Measurements from ENCODE around the gene TTLL11. TPM values are rescaled to one million over a fixed set of nuclear protein-coding genes. Genes with fewer than 3 reads are reported as not detected.

Gene TTLL11, protein sequence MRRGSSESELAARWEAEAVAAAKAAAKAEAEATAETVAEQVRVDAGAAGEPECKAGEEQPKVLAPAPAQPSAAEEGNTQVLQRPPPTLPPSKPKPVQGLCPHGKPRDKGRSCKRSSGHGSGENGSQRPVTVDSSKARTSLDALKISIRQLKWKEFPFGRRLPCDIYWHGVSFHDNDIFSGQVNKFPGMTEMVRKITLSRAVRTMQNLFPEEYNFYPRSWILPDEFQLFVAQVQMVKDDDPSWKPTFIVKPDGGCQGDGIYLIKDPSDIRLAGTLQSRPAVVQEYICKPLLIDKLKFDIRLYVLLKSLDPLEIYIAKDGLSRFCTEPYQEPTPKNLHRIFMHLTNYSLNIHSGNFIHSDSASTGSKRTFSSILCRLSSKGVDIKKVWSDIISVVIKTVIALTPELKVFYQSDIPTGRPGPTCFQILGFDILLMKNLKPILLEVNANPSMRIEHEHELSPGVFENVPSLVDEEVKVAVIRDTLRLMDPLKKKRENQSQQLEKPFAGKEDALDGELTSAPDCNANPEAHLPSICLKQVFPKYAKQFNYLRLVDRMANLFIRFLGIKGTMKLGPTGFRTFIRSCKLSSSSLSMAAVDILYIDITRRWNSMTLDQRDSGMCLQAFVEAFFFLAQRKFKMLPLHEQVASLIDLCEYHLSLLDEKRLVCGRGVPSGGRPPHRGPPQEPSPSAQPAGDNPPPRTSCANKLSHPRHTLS
- 0.75 and 0.84 TPM in 2 replicates for total RNA-seq (ENCODE audit: low replicate concordance)

DNA sequence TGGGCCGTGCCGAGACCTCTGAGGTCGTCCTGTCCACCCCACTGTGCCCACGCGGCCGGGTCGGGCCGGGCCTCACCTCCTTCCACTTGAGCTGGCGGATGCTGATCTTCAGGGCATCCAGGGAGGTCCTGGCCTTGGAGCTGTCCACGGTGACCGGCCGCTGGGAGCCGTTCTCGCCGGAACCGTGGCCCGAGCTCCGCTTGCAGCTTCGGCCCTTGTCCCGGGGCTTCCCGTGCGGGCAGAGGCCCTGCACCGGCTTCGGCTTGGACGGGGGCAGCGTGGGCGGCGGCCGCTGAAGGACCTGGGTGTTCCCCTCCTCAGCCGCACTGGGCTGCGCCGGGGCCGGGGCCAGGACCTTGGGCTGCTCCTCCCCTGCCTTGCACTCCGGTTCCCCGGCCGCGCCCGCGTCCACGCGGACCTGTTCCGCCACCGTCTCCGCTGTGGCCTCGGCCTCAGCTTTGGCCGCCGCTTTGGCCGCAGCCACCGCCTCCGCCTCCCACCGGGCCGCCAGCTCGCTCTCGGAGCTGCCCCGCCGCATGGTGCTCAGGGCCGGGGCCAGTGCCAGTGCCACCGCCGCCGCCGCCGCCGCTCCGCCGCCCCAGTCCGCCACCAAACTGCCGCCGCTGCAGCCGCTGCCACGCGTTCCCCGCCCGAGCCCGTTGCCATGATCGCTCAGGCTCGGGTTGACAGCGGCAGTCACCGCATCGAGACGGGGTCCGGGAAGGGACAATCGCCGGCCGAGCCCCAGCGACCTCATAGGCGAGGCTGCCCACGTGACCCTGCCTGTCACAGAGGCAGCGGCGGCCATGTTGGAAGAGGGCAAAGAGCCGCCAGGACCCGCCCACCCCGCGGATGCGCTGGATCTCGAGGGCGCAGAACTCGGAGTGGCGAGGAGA is at the start of gene TTLL11:
Gene TTLL11, minus strand, starts transcription at position 698 of the 896 bp plus-strand sequence. Its CDS starts 160 bp downstream, at position 538.
- H3K4me2 ChIP-seq: peak within 1 kb of the TSS; percentile 100
- Mint-ChIP-seq H3K4me3 (peak within 1 kb of the TSS; percentile 92), H3K9me3 (no peaks in the 10 kb centered on the region), H3K36me3 (no peaks in the 10 kb centered on the region), H3K27me3 (ENCODE audit: insufficient read depth, low read depth) (peaks cover 15% of the 10 kb centered on the region), H3K27ac (no peak within 1 kb of the TSS), H3K4me1 (peaks cover 16% of the 10 kb centered on the region)
- H3K27me3 ChIP-seq: peaks cover 66% of the 10 kb centered on the region
- no peak within 1 kb of the TSS for H3K9ac ChIP-seq
- H3K9me3 ChIP-seq (ENCODE audit: low read depth): no peaks in the 10 kb centered on the region
- H3K4me1 ChIP-seq: peaks cover 7% of the 10 kb centered on the region
- H3F3A ChIP-seq (ENCODE audit: low read depth): peaks cover 9% of the 10 kb centered on the region
- no peak for TF ChIP-seq EZH2 (IDR thresholded peaks at IDR 0.05)
- TF ChIP-seq EZH2phosphoT487 (IDR thresholded peaks at IDR 0.05): peak; percentile 31
- TF ChIP-seq, protein P1, sequence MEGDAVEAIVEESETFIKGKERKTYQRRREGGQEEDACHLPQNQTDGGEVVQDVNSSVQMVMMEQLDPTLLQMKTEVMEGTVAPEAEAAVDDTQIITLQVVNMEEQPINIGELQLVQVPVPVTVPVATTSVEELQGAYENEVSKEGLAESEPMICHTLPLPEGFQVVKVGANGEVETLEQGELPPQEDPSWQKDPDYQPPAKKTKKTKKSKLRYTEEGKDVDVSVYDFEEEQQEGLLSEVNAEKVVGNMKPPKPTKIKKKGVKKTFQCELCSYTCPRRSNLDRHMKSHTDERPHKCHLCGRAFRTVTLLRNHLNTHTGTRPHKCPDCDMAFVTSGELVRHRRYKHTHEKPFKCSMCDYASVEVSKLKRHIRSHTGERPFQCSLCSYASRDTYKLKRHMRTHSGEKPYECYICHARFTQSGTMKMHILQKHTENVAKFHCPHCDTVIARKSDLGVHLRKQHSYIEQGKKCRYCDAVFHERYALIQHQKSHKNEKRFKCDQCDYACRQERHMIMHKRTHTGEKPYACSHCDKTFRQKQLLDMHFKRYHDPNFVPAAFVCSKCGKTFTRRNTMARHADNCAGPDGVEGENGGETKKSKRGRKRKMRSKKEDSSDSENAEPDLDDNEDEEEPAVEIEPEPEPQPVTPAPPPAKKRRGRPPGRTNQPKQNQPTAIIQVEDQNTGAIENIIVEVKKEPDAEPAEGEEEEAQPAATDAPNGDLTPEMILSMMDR (IDR thresholded peaks at IDR 0.05): no peak
- peak within 1 kb of the TSS; percentile 74 for H3K4me3 ChIP-seq
- no peak within 1 kb of the TSS for H3K27ac ChIP-seq
- H2AFZ ChIP-seq (replicated peaks): peak within 1 kb of the TSS; percentile 90
- no peaks in the 10 kb centered on the region for H3K36me3 ChIP-seq
- peak; percentile 97 for DNase-seq (ENCODE audit: low spot score)
- peaks cover 5% of the 10 kb centered on the region for H4K20me1 ChIP-seq (ENCODE audit: low read depth)
- H3K79me2 ChIP-seq (ENCODE audit: low read depth): no peaks in the 10 kb centered on the region

DNA sequence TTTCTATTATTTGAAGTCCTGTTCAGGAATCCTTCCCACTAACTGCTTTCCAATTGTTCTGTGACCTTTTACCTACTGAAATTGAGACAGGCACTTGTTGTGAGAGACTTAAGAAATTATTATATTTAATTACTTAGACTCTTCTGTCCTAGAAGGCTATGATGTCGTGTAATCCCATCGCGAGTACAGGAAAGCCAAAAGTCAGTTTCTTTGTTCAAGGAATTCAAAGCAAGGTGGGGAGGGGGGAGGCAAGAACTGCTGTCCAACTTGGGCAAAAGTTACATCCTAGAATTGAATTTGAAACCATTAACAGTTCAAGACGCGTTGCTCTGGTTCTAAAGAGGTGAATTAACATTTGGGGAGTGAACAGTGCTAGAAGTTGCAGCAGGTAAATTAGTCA is 48.6 kb upstream of the TTLL11 start:
- TF ChIP-seq EZH2phosphoT487 (IDR thresholded peaks at IDR 0.05): no peak
- TF ChIP-seq, protein P1 (IDR thresholded peaks at IDR 0.05): no peak
- TF ChIP-seq EZH2 (IDR thresholded peaks at IDR 0.05): no peak
- Histone ChIP-seq H3K9me3 (ENCODE audit: low read depth) (no peaks in the 10 kb centered on the region), H3K79me2 (ENCODE audit: low read depth) (no peaks in the 10 kb centered on the region), H3K27me3 (peaks cover 39% of the 10 kb centered on the region), H3K27ac (no peak overlapping the region), H3K9ac (no peak overlapping the region), H3K4me2 (no peak overlapping the region), H3K4me1 (no peaks in the 10 kb centered on the region), H3K4me3 (no peak overlapping the region), H4K20me1 (ENCODE audit: low read depth) (peaks cover 2% of the 10 kb centered on the region), H2AFZ (replicated peaks) (no peak overlapping the region), H3F3A (ENCODE audit: low read depth) (no peaks in the 10 kb centered on the region), H3K36me3 (no peaks in the 10 kb centered on the region)
- no peak for DNase-seq (ENCODE audit: low spot score)
- Mint-ChIP-seq H3K27ac (peak overlapping the region; percentile 34), H3K36me3 (peaks cover 11% of the 10 kb centered on the region), H3K4me3 (no peak overlapping the region), H3K27me3 (ENCODE audit: insufficient read depth, low read depth) (peaks cover 2% of the 10 kb centered on the region), H3K9me3 (no peaks in the 10 kb centered on the region), H3K4me1 (peaks cover 3% of the 10 kb centered on the region)

DNA sequence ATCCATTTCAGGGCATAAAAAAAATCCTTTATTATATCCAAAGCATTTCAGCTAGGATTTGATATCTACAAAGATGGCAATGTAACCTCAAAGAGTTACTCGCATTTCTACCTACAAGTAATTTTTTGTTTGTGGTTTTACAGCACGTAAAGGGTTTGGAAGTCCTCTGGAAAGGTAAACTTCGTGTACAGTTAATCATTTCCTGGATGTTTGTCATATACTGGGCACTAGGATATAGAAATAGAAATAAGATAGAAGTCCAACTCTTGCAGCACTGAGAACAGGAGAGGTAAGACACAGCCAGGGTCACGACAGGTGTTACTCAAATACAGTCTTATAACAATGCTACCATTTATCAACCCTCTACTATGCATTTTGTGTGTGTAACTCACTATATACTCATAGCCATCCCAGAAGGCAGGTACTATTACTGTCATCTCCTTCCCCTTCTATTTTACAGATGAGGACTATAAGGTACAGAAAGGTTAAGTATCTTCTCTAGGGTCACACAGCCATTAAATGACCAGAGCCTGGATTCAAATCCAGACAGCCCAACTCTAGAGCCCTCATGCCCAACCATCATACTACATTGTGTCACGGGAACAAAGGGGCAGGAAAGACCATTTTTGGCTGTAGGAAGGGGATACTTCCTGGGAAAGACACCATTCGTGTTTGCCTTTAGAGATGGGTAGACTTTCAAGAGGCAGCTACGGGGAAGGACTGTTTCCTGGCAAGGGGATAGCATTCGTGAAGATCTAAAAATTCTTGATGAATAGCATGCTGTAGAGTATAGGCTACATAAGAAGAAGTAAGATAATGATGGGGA is 47.5 kb upstream of the TTLL11 start:
- no peak overlapping the region for H3K9ac ChIP-seq
- TF ChIP-seq EZH2 (IDR thresholded peaks at IDR 0.05): no peak
- TF ChIP-seq EZH2phosphoT487 (IDR thresholded peaks at IDR 0.05): no peak
- TF ChIP-seq, protein P1 (IDR thresholded peaks at IDR 0.05): no peak
- H3K4me3 Mint-ChIP-seq: no peak overlapping the region
- H3F3A ChIP-seq (ENCODE audit: low read depth): no peaks in the 10 kb centered on the region
- no peaks in the 10 kb centered on the region for H3K9me3 ChIP-seq (ENCODE audit: low read depth)
- H3K4me1 ChIP-seq: no peaks in the 10 kb centered on the region
- no peak overlapping the region for H3K4me2 ChIP-seq
- H3K36me3 ChIP-seq: no peaks in the 10 kb centered on the region
- H3K27ac ChIP-seq: no peak overlapping the region
- peaks cover 3% of the 10 kb centered on the region for H3K4me1 Mint-ChIP-seq
- DNase-seq (ENCODE audit: low spot score): no peak
- no peaks in the 10 kb centered on the region for H3K9me3 Mint-ChIP-seq
- peaks cover 11% of the 10 kb centered on the region for H3K36me3 Mint-ChIP-seq
- H3K4me3 ChIP-seq: no peak overlapping the region
- peaks cover 3% of the 10 kb centered on the region for H3K27me3 Mint-ChIP-seq (ENCODE audit: insufficient read depth, low read depth)
- no peak overlapping the region for H2AFZ ChIP-seq (replicated peaks)
- no peak overlapping the region for H3K27ac Mint-ChIP-seq
- peaks cover 9% of the 10 kb centered on the region for H4K20me1 ChIP-seq (ENCODE audit: low read depth)
- H3K27me3 ChIP-seq: peaks cover 50% of the 10 kb centered on the region
- H3K79me2 ChIP-seq (ENCODE audit: low read depth): no peaks in the 10 kb centered on the region

All from neural progenitor cell (in vitro differentiated cells).